Measurements from ENCODE around the gene FBXL22.
A peak's percentile ranks its signal among the peaks of the same experiment; 100 is the strongest.
"Not testable (repeated sequence)": the region's sequence is repeated elsewhere in the genome, so short reads cannot be mapped to it uniquely, and the experiment has no call there.

FBXL22 gene

DNA sequence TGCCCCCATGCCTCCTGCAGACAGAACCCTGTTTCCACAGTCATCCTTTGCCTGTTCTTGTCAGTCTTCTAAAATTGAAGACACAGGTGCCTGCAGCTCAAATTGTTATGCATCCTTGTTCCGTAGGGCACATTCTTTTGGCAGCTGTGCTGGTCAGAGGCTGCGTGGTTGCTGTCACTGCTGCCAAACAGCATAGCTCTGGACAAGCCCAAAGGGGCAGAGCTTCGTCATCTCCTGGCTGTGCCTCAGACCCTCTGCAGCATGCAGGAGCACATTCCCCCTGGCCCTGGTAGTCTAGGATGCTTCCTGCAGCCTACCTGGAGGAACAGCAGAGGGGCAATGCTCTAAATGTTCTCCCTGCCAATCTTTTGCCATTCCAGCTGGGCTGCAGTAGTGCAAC, 2.1 kb upstream of the FBXL22 start:
- no peak for DNase-seq

GRCh38 chr15:63595688-63596087, 1.5 kb upstream of the FBXL22 start:
- DNase-seq: no peak

DNA sequence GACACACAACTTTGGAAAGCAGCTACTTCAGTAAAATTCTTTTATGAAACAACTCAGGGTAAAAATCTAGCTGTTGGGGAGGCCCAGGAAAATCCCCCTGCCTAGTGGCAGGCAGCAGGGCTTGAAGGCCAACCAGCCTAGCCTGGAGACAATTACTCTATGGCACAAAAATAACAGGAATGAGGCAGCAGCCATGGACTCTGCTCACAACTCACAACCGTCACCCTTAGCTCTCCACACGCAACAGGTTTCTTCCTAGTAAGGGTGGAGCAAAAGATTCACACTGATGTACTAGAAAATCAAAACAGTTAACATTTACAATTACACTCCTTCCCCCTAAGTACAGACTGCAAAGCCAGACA, 530 bp upstream of the FBXL22 start:
- DNase-seq: no peak

DNA sequence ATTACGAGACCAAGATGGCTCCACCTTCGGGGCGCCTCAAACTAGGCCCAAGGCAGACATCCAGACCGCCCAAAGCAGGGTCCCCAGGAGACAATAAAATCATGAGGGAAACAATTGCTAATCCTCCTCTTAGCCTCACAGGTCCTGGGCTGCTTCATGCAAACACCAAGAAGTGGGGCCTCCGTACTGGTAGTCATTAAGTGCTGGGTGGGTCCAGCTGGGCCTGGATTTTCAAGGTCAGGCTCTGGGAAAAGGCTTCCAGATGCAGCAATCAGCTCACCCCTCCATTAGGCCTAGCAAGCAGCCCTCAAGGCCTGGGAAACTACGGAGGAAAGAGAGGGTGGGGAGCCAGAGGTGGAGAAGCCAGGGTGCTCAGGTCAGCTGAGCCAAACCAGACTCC, 634 bp downstream of the FBXL22 start:
- DNase-seq: no peak

- no peak for DNase-seq
Measured at GRCh38 chr15:63598473-63599400, 1.6 kb downstream of the FBXL22 start.

- DNase-seq: peak; percentile 42
Measured at GRCh38 chr15:63599401-63600000, 2.3 kb downstream of the FBXL22 start.

DNA sequence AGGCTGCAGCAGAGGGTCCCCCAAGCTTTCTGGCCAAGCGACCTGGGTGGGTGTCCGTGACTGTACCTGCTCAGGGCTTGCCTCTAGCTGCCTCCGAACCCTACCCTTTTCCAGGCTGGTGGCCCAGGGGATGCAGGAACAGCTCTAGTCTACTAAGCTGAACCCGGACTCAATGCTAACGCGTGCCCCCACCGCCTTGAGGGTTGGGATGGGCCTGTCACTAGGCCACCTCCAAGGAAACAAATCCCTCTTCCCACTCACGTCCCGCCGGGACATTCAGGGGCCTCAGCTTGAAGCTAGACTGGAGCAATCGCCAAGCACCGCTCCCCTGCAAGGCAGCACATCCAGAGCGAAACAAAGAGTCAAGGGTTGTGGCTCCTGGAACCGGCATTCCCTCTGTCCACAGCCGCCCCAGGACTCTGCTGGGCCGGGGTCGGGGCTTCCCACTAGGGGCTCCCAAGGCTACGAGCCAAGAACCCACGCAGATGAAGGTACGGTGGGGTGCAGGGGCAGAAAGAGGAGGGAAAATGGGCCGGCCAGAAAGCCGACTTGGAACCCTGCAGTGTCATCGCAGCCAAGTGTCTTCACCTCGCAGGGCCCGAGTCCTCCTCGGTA, 2.9 kb downstream of the FBXL22 start:
- DNase-seq: peak; percentile 24

DNA sequence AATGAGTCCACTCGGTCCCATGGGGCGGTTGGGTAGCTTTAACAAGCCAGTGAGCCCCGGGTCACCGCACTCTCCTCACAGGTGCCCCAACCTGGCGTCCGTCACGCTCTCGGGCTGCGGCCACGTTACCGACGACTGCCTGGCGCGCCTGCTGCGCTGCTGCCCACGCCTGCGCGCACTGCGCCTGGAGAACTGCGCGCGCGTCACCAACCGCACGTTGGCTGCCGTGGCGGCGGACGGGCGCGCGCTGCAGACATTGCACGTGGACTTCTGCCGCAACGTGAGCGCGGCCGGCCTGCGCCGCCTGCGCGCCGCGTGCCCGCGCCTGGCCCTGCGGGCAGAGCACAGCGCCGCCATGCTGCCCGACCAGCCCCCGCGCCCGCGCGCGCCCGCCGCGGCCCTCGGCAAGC, 3.4 kb downstream of the FBXL22 start:
- DNase-seq: peak; percentile 95

DNA sequence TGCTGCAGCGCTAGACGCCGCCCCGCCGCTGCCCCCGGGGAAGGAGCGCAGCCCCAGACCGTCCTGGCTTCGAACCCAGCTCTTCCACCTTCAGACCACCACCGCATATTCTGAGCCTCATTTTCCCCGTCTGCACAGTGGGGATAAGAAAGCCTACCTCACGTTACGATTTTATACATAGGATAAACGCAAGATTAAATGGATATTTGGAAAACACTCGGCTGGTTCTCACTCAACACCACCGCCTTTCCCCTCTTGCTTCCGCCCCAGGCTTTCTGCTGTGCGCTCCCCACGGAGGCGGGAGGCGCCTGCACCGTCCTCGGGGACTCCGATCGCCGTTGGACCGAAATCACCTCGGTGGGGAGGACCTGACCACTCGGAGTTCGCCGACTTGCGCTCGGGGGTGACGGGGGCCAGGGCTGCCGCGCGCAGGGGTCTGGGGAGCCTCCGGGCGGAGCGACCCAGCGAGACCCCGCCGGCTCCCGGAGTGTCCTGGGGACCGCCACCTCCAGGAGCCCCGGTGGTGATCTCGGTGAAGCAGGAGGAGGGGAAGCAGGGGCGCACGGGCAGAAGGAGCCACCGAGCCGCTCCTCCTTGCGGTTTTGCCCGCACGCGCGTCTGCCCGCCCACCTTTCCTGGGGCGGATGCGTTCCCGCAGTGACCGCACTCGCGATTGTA, 4.0 kb downstream of the FBXL22 start:
- peak; percentile 59 for DNase-seq

GRCh38 chr15:63601704-63602185, 4.6 kb downstream of the FBXL22 start:
- DNase-seq: no peak

- DNase-seq: no peak
Measured at GRCh38 chr15:63602595-63602994, 5.4 kb downstream of the FBXL22 start.

DNA sequence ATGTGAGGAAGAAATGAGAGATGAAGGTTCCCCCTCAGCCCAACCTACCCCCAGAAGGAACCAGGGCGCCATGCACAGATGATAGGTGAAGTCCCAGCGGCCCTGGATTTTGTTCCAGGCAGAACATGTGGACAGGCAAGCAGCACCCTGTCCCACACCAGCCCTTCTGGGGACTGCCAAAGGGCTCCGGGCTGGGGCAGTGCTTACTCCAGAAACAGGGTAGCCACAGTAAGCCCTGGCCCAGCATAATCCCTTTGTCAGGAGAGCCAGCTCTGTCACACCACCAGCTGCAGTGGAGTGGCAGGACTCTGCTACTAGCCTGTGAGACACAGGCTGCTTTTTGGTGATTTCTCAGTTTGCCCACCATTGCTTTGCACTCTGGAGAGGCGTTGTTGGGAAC, 6.3 kb downstream of the FBXL22 start:
- DNase-seq: no peak

- DNase-seq: no peak
Measured at GRCh38 chr15:63604281-63604680, 7.1 kb downstream of the FBXL22 start.

GRCh38 chr15:63605036-63605435, 7.8 kb downstream of the FBXL22 start:
- no peak for DNase-seq

DNA sequence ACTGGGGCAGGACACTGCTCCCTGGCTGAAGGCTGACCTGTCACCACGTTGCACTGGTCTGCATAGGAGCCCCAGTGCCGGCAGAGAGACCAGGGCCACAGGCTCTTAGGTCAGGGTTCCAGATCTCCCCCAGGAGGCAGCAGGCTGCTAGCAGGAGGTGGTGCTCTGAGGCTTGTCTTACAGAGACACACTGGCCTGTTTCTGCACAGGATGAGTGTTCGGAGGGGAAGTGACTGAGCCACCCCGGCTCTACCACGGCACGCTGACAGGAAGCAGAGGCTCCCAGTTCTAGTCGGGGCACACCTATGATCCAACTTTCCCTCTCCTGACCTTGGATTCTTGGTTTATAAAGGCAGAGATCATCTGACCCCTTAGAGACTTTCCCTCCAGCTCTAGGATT, 8.6 kb downstream of the FBXL22 start:
- DNase-seq: peak; percentile 87

- no peak for DNase-seq
Measured at GRCh38 chr15:63606308-63606707, 9.1 kb downstream of the FBXL22 start.

DNA sequence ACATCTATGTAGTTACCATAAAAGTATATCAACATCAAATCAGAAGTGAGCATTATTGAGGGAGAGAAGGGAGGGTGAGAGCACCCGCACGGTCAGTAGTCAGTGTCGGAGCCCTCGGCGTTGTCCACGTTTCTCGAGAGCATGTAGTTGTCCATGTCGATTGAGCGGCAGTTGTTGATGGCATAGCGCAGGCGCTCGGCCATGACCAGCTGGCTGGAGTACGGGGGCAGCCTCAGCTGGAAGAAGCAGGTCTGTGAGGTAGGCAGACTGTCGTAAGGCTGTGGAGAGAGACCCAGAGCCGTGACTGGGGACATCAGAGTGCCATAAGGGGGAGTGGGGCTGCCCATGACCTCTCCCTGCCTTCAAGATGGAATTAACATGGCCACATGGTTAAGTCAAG, 11.8 kb downstream of the FBXL22 start:
- DNase-seq: no peak

GRCh38 chr15:63609448-63609847, 12.3 kb downstream of the FBXL22 start:
- no peak for DNase-seq

DNA sequence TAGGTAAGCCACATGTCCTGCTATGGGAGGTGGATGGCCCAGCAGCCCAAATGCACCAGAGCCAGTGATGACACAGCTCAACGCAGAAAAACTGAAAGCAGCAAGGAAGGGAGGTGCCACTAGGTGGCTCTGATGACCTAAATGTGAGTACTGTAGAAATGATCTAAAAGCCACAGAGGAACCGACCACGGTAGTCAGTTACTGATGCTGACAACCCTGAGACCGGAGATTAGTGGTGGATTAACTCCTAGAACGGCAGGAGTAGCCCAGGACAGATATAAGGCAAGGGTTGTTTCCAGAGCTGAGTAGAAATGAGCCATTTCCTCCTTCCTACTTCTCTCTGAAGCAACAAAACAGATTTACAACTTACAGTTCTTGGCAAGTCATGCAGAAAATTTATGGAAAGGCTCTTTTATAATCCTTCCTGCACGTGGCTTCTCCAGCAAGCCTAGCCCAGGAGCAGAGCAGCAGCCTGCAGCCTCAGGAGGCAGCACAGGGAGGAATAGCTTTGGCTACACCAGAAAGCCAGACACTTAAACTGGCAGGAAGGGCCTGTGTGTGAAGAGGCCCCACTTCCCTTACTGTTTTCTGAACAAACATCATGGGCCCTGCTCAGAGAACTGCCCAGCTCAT, 13.1 kb downstream of the FBXL22 start:
- DNase-seq: peak; percentile 91

DNA sequence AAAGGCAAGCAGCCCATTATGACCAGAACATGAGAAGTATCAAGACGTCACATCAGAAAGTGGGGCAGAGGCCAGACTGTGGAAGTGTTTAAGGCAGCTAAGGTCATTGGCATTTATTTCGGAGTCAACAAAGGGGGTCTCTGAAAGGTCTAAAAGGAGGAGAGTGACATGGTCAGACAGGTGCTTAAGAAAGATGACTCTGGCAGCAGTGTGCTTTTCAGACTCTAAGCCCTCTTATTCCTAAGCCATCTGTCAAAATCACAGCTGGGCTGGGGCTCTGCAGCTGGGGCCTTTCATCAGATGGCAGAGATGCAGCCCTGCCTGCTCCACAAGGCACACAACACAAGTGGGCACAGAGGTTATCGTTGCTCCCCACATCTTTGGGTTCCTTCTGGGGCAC, 14.0 kb downstream of the FBXL22 start:
- DNase-seq: no peak

GRCh38 chr15:63612300-63612699, 15.1 kb downstream of the FBXL22 start:
- no peak for DNase-seq

- DNase-seq: no peak
Measured at GRCh38 chr15:63615935-63616334, 18.7 kb downstream of the FBXL22 start.

DNA sequence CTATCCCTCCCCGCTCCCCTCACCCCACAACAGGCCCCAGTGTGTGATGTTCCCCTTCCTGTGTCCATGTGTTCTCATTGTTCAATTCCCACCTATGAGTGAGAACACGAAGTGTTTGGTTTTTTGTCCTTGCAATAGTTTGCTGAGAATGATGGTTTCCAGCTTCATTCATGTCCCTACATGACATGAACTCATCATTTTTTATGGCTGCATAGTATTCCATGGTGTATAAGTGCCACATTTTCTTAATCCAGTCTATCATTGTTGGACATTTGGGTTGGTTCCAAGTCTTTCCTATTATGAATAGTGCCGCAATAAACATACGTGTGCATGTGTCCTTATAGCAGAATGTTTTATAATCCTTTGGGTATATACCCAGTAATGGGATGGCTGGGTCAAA, 20.0 kb downstream of the FBXL22 start:
- not testable (repeated sequence) for DNase-seq

Data from activated CD4-positive, alpha-beta T cell treated with anti-CD3 and anti-CD28 coated beads, Interleukin-10, Interleukin-2, amounts not matched to agents 100 ng/mL and 50 ng/mL, durations not matched to agents 16 hours and 8 hours (primary cell).